Activated T-cell treated with anti-CD3 and anti-CD28 coated beads, Interleukin-2, amount 50 U/mL, for 4 hours (primary cell): ENCODE measurements around the gene LIMCH1. TPM values are rescaled to one million over a fixed set of nuclear protein-coding genes. Genes with fewer than 3 reads are reported as not detected.

Experiments used
- ATAC-seq, 2 donors: fragments of 200-7000 bp; cut with Tn5 transposase; one replicate each; pipeline ENCODE4 v1.10.0; 2021
- DNase-seq: peaks from one replicate; pipeline ENCODE4 v3.0.0-alpha.2; 2020
- H3K27me3 Mint-ChIP-seq: one replicate; pipeline ENCODE4 v1.8.0; 2021; ENCODE audit warnings: low read depth, mixed read lengths
- H3K36me3 Mint-ChIP-seq: one replicate; pipeline ENCODE4 v1.8.0; 2022; ENCODE audit warnings: mixed read lengths; ENCODE audit not compliant: insufficient read depth
- H3K4me1 Mint-ChIP-seq: one replicate; pipeline ENCODE4 v1.8.0; 2021; ENCODE audit warnings: low read depth, mixed read lengths
- H3K4me3 Mint-ChIP-seq: one replicate; pipeline ENCODE4 v1.8.0; 2021; ENCODE audit warnings: mild to moderate bottlenecking, moderate library complexity, mixed read lengths
- H3K9me3 Mint-ChIP-seq: one replicate; pipeline ENCODE4 v1.8.0; 2021; ENCODE audit warnings: mixed read lengths
- total RNA-seq, 3 donors: library from RNA; stranded (reverse); gene quantifications; one replicate each; pipeline ENCODE4 v1.2.1, GENCODE V29; 2021

Gene LIMCH1
- total RNA-seq, 3 donors from 2014 or later: 0.11 to 0.34 (median 0.15) TPM

DNA sequence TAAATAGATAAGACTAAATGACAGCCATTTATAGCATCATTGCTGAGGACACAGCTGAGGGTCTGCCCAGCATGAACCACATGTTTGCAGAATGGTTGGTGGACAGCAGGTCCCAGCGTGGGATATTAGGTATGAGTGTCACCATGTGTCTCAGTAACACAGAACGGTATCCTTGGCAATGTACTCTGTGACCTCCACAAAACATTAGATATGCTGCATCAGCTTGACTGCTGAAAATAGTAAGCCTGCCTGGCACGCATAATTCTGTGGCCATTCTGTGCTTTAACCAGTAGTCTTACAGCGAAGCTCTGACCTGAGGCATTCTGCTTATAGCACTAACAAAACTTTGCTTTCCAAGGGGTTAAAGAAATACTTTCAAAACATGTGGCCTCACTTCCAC lies 32.0 kb downstream of the LIMCH1 start:
- Mint-ChIP-seq H3K27me3 (no peaks in the 10 kb centered on the region), H3K9me3 (no peaks in the 10 kb centered on the region)
- ATAC-seq: no peak

DNA sequence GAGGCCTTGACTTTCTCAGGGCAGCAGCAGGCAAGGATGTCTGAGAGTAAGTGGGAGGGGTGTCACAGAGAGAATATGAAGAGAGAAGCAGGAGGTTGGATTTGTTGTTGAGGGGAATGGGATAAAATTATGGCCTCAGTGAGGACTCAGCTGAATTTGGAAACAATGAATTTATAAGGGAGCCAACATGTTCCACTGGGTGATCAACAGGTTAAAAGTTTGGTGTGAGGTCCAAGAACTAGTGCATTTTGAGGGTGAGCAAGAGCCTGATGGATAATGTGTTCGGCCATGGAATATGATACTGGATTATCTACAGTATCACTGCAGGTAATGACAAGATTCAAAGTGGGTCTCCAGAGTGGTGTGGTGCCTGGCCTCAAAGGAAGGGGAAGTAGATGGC lies 33.5 kb downstream of the LIMCH1 start:
- Mint-ChIP-seq H3K9me3 (no peaks in the 10 kb centered on the region), H3K4me1 (no peaks in the 10 kb centered on the region), H3K4me3 (no peak overlapping the region), H3K27me3 (no peaks in the 10 kb centered on the region), H3K36me3 (no peaks in the 10 kb centered on the region)
- no peak for ATAC-seq
- DNase-seq: no peak

More for the DNA sequence above, 32.0 kb downstream of the LIMCH1 start:
- no peak overlapping the region for H3K4me3 Mint-ChIP-seq
- no peaks in the 10 kb centered on the region for H3K4me1 Mint-ChIP-seq
- H3K36me3 Mint-ChIP-seq: no peaks in the 10 kb centered on the region
- no peak for DNase-seq

DNA sequence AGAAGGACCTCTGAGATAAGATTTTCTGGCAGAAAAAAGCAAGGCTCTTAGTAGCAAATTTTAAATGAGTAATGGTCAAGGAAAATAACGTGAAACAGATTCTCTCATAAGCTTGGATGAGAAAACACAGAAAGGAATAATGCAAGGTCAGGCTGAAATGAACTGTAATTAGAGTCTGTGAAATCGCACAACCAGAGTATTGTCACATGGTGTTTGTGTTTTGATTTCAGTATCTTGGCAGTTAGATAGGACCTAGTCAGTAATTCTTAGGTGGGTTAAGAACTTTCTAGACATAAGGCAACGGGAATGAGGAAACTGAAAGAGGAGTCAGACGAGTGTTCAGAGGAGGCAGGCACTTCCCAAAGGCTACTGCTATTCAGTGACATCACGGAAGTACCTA lies 34.6 kb downstream of the LIMCH1 start:
- no peaks in the 10 kb centered on the region for H3K36me3 Mint-ChIP-seq
- no peaks in the 10 kb centered on the region for H3K4me1 Mint-ChIP-seq
- no peak for ATAC-seq
- H3K27me3 Mint-ChIP-seq: no peaks in the 10 kb centered on the region
- H3K4me3 Mint-ChIP-seq: no peak overlapping the region
- DNase-seq: no peak
- no peaks in the 10 kb centered on the region for H3K9me3 Mint-ChIP-seq

DNA sequence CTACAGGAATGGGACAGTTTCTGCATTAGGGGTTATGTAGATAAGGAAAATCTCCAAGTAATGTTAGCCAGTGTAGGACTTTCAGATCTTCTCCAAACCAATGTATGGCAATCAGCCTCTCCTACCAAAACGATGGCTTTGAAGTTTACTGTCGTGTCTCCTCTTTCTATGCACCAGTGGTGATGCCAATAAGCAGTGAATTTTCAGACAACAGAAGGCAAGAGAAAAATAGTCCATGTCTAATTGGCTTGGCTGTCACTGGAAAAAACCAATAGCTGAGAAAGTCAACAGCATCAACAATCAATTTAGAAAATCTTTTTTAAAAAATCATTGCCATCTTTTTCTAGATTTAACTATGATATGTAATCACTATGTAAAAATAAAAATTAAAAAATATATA lies 35.0 kb downstream of the LIMCH1 start:
- no peaks in the 10 kb centered on the region for H3K9me3 Mint-ChIP-seq
- ATAC-seq (no peak), DNase-seq (no peak)
- no peaks in the 10 kb centered on the region for H3K27me3 Mint-ChIP-seq
- no peaks in the 10 kb centered on the region for H3K36me3 Mint-ChIP-seq
- no peak overlapping the region for H3K4me3 Mint-ChIP-seq
- H3K4me1 Mint-ChIP-seq: no peaks in the 10 kb centered on the region

DNA sequence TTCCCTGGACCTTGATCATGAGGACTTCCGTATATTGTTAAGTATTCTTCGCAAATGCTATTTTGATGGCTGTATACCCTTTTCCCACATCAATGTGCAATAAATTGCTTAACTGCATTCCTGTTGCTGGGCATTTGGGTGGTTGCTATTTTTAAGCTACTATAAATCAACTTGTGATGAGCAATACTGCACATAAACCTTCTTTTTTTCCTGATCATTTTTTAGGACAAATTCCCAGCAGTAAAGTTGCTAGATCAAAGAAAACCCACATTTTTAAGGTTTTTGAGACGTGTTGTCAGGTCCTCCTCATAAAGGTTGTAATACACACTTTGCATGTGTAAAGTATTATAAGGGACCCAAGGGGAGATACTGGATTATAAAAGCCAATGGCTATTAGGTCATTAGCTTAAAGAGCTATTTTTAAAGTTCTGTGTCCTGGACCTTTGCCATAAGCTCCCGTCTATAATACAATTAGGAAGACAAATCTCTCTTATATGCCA lies 35.6 kb downstream of the LIMCH1 start:
- Mint-ChIP-seq H3K4me3 (no peak overlapping the region), H3K36me3 (no peaks in the 10 kb centered on the region), H3K4me1 (no peaks in the 10 kb centered on the region), H3K9me3 (no peaks in the 10 kb centered on the region), H3K27me3 (no peaks in the 10 kb centered on the region)
- DNase-seq: no peak
- ATAC-seq: no peak

DNA sequence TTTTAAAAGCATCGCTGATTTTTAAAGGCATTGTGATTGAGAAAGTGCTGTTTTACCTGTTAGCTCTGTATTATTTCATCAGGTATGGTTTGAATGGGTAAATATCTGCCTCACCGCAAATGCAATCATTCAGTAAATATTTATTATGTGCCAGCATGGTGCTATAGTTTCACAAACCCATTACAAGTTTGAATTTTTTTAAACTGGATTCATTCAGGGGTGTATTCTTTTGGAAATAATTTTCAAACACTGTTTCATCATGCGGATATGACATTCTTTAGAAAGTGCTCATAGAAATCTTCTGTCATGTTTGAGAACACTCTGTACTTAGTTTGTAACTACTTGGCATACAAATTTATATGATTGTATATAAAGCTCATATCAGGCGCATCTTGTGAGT lies 37.2 kb downstream of the LIMCH1 start:
- H3K9me3 Mint-ChIP-seq: no peaks in the 10 kb centered on the region
- ATAC-seq (no peak), DNase-seq (no peak)
- H3K4me1 Mint-ChIP-seq: no peaks in the 10 kb centered on the region
- no peak overlapping the region for H3K4me3 Mint-ChIP-seq
- H3K36me3 Mint-ChIP-seq: no peaks in the 10 kb centered on the region
- H3K27me3 Mint-ChIP-seq: no peaks in the 10 kb centered on the region

DNA sequence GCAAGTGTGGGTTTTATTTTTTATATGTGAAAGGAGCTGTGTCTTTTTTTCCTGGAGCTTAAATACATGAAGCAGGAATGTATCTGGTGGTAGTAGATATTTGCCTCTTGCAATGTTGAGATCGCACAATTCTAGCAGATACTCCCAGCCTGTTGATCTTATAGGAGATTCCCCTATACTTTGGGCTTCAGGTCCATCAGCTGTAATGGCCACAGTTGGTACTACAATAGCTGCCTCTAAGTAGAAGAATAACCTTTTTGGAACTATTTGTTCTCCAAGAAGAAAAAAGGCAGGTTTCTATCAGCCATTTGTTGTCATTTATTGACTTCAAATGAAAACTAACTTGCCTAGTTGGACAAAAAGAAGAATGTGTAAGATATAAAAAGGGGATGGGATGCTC lies 37.7 kb downstream of the LIMCH1 start:
- H3K27me3 Mint-ChIP-seq: no peaks in the 10 kb centered on the region
- no peak overlapping the region for H3K4me3 Mint-ChIP-seq
- no peaks in the 10 kb centered on the region for H3K36me3 Mint-ChIP-seq
- DNase-seq (no peak), ATAC-seq (no peak)
- H3K4me1 Mint-ChIP-seq: no peaks in the 10 kb centered on the region
- no peaks in the 10 kb centered on the region for H3K9me3 Mint-ChIP-seq

DNA sequence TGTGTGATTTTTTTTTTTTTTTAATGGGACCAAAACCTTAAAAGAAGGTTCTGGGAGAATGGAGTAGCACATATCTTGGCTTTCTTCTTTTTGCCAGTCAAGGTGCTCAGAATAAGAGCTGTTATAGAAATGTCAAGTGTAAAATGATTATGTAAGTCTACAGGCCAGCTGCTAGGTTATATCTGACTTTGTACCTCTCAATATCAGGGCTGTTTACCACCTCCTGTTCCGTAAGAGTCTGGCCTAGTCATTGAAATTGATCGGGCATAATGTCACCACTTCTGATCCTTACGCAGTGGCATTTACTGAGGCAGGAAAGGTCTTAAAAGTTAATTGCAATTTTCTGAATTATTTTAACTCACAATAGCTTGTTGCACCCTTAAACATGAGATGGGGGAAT lies 41.1 kb downstream of the LIMCH1 start:
- H3K27me3 Mint-ChIP-seq: no peaks in the 10 kb centered on the region
- DNase-seq (no peak), ATAC-seq (no peak)
- no peak overlapping the region for H3K4me3 Mint-ChIP-seq
- no peaks in the 10 kb centered on the region for H3K36me3 Mint-ChIP-seq
- H3K4me1 Mint-ChIP-seq: no peaks in the 10 kb centered on the region
- H3K9me3 Mint-ChIP-seq: no peaks in the 10 kb centered on the region

DNA sequence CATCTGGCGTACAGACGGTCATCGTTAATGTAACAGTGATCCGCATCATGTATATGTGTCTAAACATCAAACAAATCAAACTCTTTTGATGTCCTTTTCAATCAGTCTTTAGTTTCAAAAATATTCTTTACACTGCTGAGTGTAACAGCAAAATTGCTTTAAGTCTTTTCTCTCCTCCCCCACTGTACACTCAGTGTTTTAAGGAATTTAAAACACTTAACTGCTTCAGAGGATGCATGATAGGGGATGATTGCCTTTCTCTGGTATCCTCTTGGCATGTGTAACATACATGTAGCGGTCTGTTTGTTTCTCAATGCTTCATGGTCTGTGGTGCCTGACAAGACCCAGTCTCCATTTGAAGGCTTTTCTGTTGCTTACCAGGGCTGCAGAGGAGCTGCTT lies 41.6 kb downstream of the LIMCH1 start:
- no peak for ATAC-seq
- no peak overlapping the region for H3K4me3 Mint-ChIP-seq
- no peaks in the 10 kb centered on the region for H3K36me3 Mint-ChIP-seq
- DNase-seq: no peak
- H3K9me3 Mint-ChIP-seq: no peaks in the 10 kb centered on the region
- H3K27me3 Mint-ChIP-seq: no peaks in the 10 kb centered on the region
- no peaks in the 10 kb centered on the region for H3K4me1 Mint-ChIP-seq

DNA sequence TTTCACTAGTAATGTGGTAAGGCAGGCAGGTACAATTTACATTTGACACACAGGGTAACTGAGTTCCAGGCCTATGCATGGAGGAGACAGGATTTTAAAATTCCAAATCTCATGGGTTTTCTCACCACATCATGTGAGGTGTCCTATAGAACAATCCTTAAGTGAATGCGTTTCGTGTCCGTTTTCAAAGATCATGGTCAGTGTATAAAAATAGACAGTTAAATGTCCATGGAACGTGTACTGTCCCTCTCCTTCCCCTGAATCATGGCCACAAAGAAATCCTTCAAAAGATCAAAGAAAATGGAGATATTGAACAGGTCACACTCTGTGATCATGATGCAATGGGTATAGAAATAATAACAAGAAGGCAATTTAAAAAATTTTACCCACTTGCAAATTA lies 42.0 kb downstream of the LIMCH1 start:
- Mint-ChIP-seq H3K4me1 (no peaks in the 10 kb centered on the region), H3K36me3 (no peaks in the 10 kb centered on the region), H3K9me3 (peaks cover 4% of the 10 kb centered on the region), H3K27me3 (no peaks in the 10 kb centered on the region), H3K4me3 (no peak overlapping the region)
- DNase-seq (no peak), ATAC-seq (no peak)

DNA sequence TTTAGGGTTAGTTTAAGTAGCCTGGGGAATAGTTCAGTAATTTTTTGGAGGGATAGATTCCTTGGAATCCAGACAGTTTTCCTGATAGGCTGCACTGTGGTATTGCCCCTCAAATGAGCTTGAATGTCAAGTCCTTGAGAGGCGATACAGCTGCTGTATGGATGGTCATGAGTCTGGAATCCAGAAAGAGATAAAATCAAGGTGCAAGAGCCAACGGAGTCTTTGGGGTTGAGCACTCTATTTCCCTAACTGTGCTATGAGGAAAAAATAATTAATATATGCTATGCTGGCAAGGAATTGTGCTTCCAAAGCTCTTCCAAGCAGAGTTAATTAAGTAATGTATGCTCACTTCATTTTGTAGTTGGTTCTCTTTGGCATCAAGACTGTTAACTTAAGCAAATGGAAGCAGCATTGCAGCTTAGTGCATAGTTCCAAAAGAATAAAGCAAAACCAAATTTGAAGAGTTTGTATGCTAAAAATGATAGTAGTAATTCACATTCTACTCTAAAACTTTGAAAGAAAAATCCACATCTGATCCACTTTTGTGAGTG lies 48.8 kb downstream of the LIMCH1 start:
- no peak for ATAC-seq
- Mint-ChIP-seq H3K4me3 (no peak overlapping the region), H3K4me1 (no peaks in the 10 kb centered on the region), H3K9me3 (peaks cover 7% of the 10 kb centered on the region), H3K27me3 (no peaks in the 10 kb centered on the region), H3K36me3 (no peaks in the 10 kb centered on the region)
- DNase-seq: no peak

DNA sequence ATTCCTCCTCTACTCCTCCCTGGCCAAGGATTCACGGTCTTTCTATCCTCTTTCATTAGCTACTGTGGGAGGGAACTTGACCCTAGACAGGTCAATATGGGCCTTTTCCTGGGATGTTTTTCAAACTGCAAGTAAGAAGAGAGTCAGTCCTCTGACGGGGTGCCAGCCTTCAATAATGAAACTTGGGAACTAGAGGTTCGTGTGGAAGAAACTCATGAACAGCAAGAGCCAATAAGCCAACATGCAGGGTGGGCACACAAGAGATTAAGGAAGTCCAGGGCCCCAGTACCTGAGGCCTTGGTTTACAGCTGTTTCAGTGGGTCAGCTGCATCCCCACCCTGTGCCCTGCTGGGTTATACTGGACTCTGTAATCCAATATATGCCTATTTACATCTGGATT lies 49.3 kb downstream of the LIMCH1 start:
- Mint-ChIP-seq H3K36me3 (no peaks in the 10 kb centered on the region), H3K27me3 (no peaks in the 10 kb centered on the region), H3K4me3 (no peak overlapping the region), H3K9me3 (peaks cover 7% of the 10 kb centered on the region), H3K4me1 (no peaks in the 10 kb centered on the region)
- DNase-seq (no peak), ATAC-seq (no peak)

DNA sequence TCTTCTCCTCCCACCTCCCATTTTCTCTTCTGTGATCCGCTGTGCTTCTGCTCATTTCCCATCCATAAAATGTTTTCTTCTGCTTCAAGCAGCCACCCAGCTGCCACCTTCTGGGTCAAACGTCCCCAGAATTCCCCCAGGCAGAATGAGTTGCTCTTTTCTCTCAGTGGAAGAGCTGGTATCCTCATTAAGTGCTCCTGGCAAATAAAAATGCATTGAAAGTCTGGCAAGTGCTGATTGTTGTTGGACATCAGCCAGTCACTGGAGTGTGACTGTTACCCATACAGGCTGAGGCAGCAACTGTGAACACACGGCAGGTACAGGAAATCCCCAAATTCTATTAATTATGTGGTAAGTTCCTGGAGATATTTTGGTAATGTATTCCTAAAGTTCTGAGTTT lies 52.6 kb downstream of the LIMCH1 start:
- no peaks in the 10 kb centered on the region for H3K27me3 Mint-ChIP-seq
- H3K4me3 Mint-ChIP-seq: no peak overlapping the region
- DNase-seq: no peak
- no peaks in the 10 kb centered on the region for H3K9me3 Mint-ChIP-seq
- H3K36me3 Mint-ChIP-seq: no peaks in the 10 kb centered on the region
- H3K4me1 Mint-ChIP-seq: no peaks in the 10 kb centered on the region
- ATAC-seq: no peak

DNA sequence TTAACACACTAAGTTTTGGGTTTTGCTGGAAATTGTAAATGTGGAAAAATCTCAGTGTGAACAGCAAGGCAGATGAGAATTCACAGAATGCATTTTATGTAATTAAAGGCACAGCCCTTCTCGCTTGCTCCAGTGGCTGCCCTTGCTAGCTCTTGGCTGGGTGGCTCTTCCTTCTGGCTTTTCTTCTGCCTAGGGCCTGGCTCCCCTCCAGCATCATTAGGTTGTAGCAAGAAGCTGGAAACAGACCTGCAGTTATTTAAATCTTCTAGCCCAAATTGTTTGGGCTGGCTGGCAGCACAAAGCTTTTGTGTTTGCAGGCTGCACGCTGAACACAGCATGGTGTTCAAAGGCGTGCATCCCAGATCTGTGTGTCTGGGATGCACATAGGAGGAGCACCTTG lies 56.5 kb downstream of the LIMCH1 start:
- Mint-ChIP-seq H3K4me1 (no peaks in the 10 kb centered on the region), H3K4me3 (no peak overlapping the region), H3K9me3 (no peaks in the 10 kb centered on the region), H3K27me3 (no peaks in the 10 kb centered on the region), H3K36me3 (no peaks in the 10 kb centered on the region)
- no peak for ATAC-seq
- DNase-seq: no peak

DNA sequence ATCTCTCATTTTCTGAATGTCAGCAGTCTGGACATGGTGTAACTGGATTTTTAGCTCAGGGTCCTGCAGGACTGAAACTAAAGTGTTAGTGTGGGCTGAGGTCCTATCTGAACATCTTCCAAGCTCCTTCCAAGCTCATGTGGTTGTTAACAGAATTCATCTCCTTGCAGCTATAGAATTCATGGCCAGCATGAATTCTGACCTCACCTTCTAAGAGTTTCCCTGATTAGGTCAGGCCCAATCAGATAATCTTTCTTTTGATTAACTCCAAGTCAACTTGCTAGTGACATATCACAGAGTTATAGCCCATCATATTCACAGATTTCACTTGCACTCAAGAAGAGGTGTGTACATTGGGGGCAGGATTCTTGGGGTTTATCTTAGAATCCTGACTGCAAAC lies 59.5 kb downstream of the LIMCH1 start:
- Mint-ChIP-seq H3K9me3 (no peaks in the 10 kb centered on the region), H3K4me3 (no peak overlapping the region), H3K27me3 (peaks cover 4% of the 10 kb centered on the region), H3K36me3 (no peaks in the 10 kb centered on the region), H3K4me1 (no peaks in the 10 kb centered on the region)
- ATAC-seq (no peak), DNase-seq (no peak)

DNA sequence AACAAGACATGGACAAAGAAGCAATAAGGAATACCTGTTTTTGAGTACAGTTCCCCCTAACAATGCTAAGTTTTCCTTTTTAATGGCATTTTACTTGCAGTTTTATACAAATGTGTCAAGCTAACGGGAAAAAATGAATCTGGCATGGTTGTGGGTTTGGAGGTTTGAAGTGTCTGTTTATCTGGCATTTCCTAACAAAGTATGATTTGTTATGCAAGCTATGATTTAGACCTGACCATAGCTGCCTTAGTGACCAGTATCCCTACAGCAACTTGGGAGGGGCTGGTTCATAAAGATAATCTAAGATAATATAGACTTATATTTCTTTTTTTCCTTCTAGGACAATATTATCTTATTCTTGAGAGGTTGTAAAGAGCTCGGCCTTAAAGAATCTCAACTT lies 60.6 kb downstream of the LIMCH1 start:
- DNase-seq (no peak), ATAC-seq (no peak)
- Mint-ChIP-seq H3K9me3 (no peaks in the 10 kb centered on the region), H3K4me3 (no peak overlapping the region), H3K4me1 (no peaks in the 10 kb centered on the region), H3K27me3 (peaks cover 8% of the 10 kb centered on the region), H3K36me3 (no peaks in the 10 kb centered on the region)
